Measurements from ENCODE around the gene CEACAM8. TPM values are rescaled to one million over a fixed set of nuclear protein-coding genes. Genes with fewer than 3 reads are reported as not detected.
"Not testable (repeated sequence)": the region's sequence is repeated elsewhere in the genome, so short reads cannot be mapped to it uniquely, and the experiment has no call there.

Gene CEACAM8
- total RNA-seq, 1 donor from 2014 or later: not detected

DNA sequence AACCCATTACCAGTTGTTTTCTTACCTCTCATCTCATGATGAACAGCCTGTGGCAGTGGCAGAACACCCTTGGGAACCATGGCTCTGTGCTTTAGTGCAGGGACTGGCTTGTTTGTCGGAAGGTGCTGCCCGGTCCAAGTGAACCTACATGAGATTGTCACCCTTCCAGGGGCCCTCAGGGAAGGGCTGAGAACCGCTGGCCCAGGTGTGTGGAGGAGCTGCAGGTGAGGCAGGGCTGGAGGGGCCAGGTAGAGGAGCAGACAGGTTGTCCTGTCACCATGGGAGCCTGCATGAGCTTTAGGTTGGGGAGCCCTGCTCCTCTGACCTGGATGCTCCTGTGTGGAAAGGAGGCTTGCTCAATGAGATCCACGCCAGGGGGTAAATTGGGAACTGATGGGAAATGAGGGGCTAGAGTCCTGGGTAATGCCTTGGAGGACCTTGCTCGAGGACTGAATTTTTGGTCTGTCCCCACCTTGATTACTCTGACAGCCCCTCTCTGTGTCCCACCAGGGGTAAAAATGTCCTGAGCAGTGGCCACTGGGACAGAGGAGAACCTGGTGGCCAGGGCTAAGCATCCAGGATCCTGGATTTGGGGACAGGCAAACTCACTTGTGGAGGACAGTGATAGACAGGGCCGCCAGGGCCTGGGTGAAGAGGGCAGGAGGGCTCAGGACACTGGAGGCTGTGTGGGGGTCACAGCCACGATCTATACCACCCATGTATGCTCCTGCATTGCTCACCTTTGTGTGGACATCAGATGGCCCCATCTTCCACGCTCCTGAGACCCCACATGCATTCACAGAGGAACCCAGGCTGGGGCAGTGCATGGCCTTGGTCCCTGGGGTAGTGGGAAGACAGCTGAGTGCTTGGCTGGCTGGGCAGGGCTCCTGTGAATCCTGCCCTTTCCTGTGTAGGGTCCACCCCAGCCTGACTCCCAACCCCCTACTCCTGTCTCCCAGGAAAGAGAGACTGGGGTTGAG lies 42.3 kb downstream of the CEACAM8 start:
- no peak overlapping the region for H3K4me3 ChIP-seq (ENCODE audit: low read depth, low read length)
- TF ChIP-seq CTCF (conservative IDR thresholded peaks at IDR 0.05; ENCODE audit: low read depth, low read length): no peak
- no peak for DNase-seq (ENCODE audit: low read depth)

DNA sequence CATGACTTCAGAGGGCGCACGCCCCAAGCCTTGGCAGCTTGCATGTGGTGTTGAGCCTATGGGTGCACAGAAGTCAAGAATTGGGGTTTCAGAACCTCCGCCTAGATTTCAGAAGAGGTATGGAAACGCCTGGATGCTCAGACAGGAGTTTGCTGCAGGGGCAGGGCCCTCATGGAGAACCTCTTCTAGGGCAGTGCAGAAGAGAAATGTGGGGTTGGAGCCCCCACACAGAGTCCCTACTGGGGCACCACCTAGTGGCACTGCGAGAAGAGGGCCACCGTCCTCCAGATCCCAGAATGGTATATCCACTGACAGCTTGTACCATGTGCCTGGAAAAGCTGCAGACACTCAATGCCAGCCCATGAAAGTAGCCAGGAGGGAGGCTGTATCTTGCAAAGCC lies 44.2 kb downstream of the CEACAM8 start:
- not testable (repeated sequence) for H3K4me3 ChIP-seq (ENCODE audit: low read depth, low read length); DNase-seq (ENCODE audit: low read depth)

DNA sequence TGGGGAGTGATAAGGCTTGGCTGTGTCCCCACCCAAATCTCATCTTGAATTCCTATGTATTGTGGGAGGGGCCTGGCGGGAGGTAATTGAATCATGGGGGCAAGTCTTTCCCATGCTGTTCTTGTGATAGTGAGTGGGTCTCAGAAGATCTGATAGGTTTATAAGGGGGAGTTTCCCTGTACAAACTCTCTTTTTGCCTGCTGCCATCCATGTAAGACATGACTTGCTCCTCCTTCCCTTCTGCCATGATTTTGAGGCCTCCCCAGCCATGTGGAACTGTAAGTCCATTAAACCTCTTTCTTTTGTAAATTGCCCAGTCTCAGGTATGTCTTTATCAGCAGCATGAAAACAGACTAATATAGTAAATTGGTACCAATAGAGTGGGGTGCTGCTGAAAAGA lies 45.7 kb downstream of the CEACAM8 start:
- DNase-seq (ENCODE audit: low read depth); H3K4me3 ChIP-seq (ENCODE audit: low read depth, low read length): not testable (repeated sequence)

GRCh38 chr19:42548552-42548951 lies 46.2 kb downstream of the CEACAM8 start:
- no peak for TF ChIP-seq CTCF (conservative IDR thresholded peaks at IDR 0.05; ENCODE audit: low read depth, low read length)
- DNase-seq (ENCODE audit: low read depth): no peak
- H3K4me3 ChIP-seq (ENCODE audit: low read depth, low read length): no peak overlapping the region

DNA sequence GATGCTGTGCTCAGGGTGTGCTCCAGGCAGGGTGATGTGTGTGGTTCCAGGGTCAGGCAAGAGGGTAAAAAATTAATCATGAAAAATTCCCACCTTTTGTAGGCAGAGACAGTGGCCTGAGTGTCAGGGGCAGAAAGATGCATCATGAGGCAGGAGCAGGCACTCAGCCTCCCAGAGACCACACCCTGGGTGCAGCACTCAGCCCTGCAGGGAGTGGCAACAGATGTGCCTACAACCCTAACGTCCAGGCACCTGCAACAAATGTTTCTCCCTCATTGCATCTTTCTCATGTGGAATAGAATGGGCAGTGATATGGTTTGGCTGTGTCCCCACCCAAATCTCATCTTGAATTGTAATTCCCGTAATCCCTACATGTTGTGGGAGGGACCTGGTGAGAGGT lies 46.8 kb downstream of the CEACAM8 start:
- no peak overlapping the region for H3K4me3 ChIP-seq (ENCODE audit: low read depth, low read length)
- TF ChIP-seq CTCF (conservative IDR thresholded peaks at IDR 0.05; ENCODE audit: low read depth, low read length): no peak
- no peak for DNase-seq (ENCODE audit: low read depth)

- no peak for TF ChIP-seq CTCF (conservative IDR thresholded peaks at IDR 0.05; ENCODE audit: low read depth, low read length)
- no peak for DNase-seq (ENCODE audit: low read depth)
- no peak overlapping the region for H3K4me3 ChIP-seq (ENCODE audit: low read depth, low read length)
These were observed 47.8 kb downstream of the CEACAM8 start for GRCh38 chr19:42546831-42547500.

DNA sequence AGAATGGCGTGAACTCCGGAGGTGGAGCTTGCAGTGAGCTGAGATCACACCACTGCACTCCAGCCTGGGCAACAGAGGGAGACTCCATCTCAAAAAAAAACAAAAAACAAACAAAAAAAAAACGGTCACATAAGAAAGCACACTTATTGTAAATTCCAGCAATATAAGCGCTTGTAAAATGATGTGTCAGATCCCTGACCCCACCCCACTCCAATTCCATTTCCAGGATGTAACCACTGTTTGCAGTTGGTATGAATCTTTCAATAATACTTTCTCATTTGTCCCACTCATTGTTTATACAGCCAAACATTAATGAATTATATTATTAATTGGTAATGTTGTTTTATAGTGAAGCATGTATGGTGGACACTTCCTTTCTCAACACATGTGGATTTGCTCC lies 50.6 kb downstream of the CEACAM8 start:
- H3K4me3 ChIP-seq (ENCODE audit: low read depth, low read length): no peak overlapping the region
- TF ChIP-seq CTCF (conservative IDR thresholded peaks at IDR 0.05; ENCODE audit: low read depth, low read length): no peak
- DNase-seq (ENCODE audit: low read depth): no peak

GRCh38 chr19:42542791-42543190 lies 51.9 kb downstream of the CEACAM8 start:
- no peak for DNase-seq (ENCODE audit: low read depth)
- TF ChIP-seq CTCF (conservative IDR thresholded peaks at IDR 0.05; ENCODE audit: low read depth, low read length): no peak
- no peak overlapping the region for H3K4me3 ChIP-seq (ENCODE audit: low read depth, low read length)
